ENCODE measurements around the gene CACNB2.

DNA sequence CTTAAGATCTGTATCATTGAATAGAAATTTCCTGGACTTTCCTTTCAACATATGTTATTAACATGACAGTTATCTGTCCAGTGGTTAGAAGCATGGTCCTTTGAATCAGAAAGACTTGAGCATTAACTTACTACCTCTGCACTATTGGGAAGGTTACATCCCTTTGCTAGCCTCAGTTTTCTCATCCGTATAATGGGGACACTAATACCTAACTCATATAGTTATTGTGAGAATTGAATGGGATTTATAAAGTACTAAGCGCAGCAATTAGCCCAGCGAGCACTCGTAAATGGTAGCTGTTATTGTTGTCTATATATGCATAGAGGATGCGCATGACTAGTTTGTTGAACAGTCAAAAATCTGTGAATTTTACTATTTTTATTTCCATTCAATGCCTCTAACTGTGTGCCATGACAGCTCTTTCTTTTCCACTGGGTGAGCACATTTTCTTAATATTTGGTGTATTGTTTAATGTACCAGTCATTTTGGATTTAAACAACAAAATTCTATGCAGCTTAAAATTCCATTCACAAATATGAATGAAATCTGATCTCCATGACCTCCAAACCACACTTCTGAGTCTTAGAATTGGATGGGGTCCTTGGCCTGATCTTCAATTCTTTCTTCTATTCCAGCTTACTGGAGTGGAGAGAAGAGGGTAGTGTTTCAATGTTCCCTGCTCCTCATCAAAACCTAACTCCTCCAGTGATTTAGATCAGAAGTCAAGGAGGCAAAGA lies 65.0 kb downstream of the CACNB2 start:
- TF ChIP-seq CTCF (IDR thresholded peaks at IDR 0.05) (no peak), EZH2 (IDR thresholded peaks at IDR 0.05) (no peak), EZH2phosphoT487 (IDR thresholded peaks at IDR 0.05) (no peak)

Measured in neural progenitor cell (in vitro differentiated cells).